GM12878 (cell line): ENCODE data around the gene OTUB2. TPM values are rescaled to one million over a fixed set of nuclear protein-coding genes. Genes with fewer than 3 reads are reported as not detected.

Experiments used
- ASH2L ChIP-seq: fragments of 300-600, 200-600 bp; sonication (generic); IDR thresholded peaks from 2 replicates; pipeline ENCODE4 v1.6.1; 2017; ENCODE audit warnings: low read depth, mild to moderate bottlenecking, borderline replicate concordance
- CUX1 ChIP-seq: IDR thresholded peaks from 2 replicates; pipeline ENCODE4 v1.6.1; 2012; ENCODE audit warnings: improper control_type of control experiment, low read depth, low read length; ENCODE audit not compliant: insufficient replicate concordance
- EED ChIP-seq: sonication (generic); IDR thresholded peaks from 2 replicates; pipeline ENCODE4 v1.6.1; 2016; ENCODE audit warnings: antibody characterized with exemption, low read depth
- ETV6 ChIP-seq, 2 experiments: fragments of 450-650 bp in 1 of 2; IDR thresholded peaks in 1 of 2; conservative IDR thresholded peaks in 1 of 2; 2 replicates each; pipeline ENCODE4 v1.6.1; 2014; ENCODE audit warnings: antibody characterized with exemption in 1 of 2, borderline replicate concordance in 1 of 2, low read depth in 1 of 2, mild to moderate bottlenecking in 1 of 2, moderate library complexity in 1 of 2
- IRF4 ChIP-seq: IDR thresholded peaks from 2 replicates; pipeline ENCODE4 v1.6.1; 2011; ENCODE audit warnings: low read depth, low read length
- LARP7 ChIP-seq: fragments of 450-650 bp; IDR thresholded peaks from 2 replicates; pipeline ENCODE4 v1.6.1; 2017; ENCODE audit warnings: mild to moderate bottlenecking
- MYB ChIP-seq: fragments of 150-350 bp; IDR thresholded peaks from 2 replicates; pipeline ENCODE4 v1.6.1; 2014; ENCODE audit warnings: mild to moderate bottlenecking, low read depth, low read length, borderline replicate concordance
- NBN ChIP-seq: fragments of 450-650 bp; IDR thresholded peaks from 2 replicates; pipeline ENCODE4 v1.6.1; 2016
- POLR2AphosphoS2 ChIP-seq: IDR thresholded peaks from 2 replicates; pipeline ENCODE4 v1.6.1; 2011; ENCODE audit warnings: low read depth, mild to moderate bottlenecking, low read length, improper control_type of control experiment, moderate library complexity
- SPI1 ChIP-seq: IDR thresholded peaks from 2 replicates; pipeline ENCODE4 v1.6.1; 2011; ENCODE audit warnings: low read depth, mild to moderate bottlenecking, low read length, moderate library complexity, borderline replicate concordance; ENCODE audit not compliant: insufficient read depth
- SREBF2 ChIP-seq: IDR thresholded peaks from 2 replicates; pipeline ENCODE4 v1.6.1; 2012; ENCODE audit warnings: mild to moderate bottlenecking, low read length
- TAF1 ChIP-seq: IDR thresholded peaks from 2 replicates; pipeline ENCODE4 v1.6.1; 2011; ENCODE audit warnings: mild to moderate bottlenecking, low read depth, low read length, borderline replicate concordance
- TARDBP ChIP-seq: IDR thresholded peaks from 2 replicates; pipeline ENCODE4 v1.6.1; 2016; ENCODE audit warnings: borderline replicate concordance
- ZBTB33 ChIP-seq: fragments of 450-650 bp; IDR thresholded peaks from 2 replicates; pipeline ENCODE4 v1.6.1; 2017; ENCODE audit warnings: mild to moderate bottlenecking
- polyA plus RNA-seq, 11 experiments: library from polyadenylated mRNA; depleted of rRNA in 4 of 11; unstranded in 6 of 11; stranded (reverse) in 5 of 11; fragments of >200 nt; fragmentation: Nextera tagmentation in 4 of 11; fragmentation: Illumina TruSeq in 1 of 11; extraction: Ambion mirVana in 4 of 11; extraction: Trizol in 1 of 11; gene quantifications; 1 replicate in 1 of 11; 2 replicates in 10 of 11; pipeline versions ENCODE4 v1.2.1 to v1.2.3, GENCODE V29; 2011 to 2016; ENCODE audit warnings: inconsistent platforms in 2 of 11, missing spikeins in 2 of 11, low read depth in 1 of 11
- total RNA-seq, 4 experiments: library from RNA; depleted of rRNA in 3 of 4; stranded (reverse); fragments of >200 nt in 3 of 4; fragmentation: Illumina TruSeq in 1 of 4; extraction: Trizol in 1 of 4; gene quantifications; 2 replicates each; pipeline versions ENCODE4 v1.2.1 to v1.2.3, GENCODE V29; 2013 to 2021
- TF ChIP-seq, protein P1 (sequence below): fragments of 150-350 bp; IDR thresholded peaks from 2 replicates; pipeline ENCODE4 v1.6.1; 2016; ENCODE audit warnings: low read depth, low read length
- TF ChIP-seq, protein P2 (sequence below): fragments of 450-650 bp; IDR thresholded peaks from 2 replicates; pipeline ENCODE4 v1.6.1; 2016; ENCODE audit warnings: mild to moderate bottlenecking
- TF ChIP-seq, protein P3 (sequence below): IDR thresholded peaks from 2 replicates; pipeline ENCODE4 v1.6.1; 2011; ENCODE audit warnings: low read depth, low read length, improper control_type of control experiment, borderline replicate concordance

OTUB2 gene
- total and polyA plus RNA-seq, 10 of the 15 experiments (the other 5 are each of a cell fraction or from before 2014, with no cell fraction given): 0.05 to 0.82 (median 0.43) TPM

DNA sequence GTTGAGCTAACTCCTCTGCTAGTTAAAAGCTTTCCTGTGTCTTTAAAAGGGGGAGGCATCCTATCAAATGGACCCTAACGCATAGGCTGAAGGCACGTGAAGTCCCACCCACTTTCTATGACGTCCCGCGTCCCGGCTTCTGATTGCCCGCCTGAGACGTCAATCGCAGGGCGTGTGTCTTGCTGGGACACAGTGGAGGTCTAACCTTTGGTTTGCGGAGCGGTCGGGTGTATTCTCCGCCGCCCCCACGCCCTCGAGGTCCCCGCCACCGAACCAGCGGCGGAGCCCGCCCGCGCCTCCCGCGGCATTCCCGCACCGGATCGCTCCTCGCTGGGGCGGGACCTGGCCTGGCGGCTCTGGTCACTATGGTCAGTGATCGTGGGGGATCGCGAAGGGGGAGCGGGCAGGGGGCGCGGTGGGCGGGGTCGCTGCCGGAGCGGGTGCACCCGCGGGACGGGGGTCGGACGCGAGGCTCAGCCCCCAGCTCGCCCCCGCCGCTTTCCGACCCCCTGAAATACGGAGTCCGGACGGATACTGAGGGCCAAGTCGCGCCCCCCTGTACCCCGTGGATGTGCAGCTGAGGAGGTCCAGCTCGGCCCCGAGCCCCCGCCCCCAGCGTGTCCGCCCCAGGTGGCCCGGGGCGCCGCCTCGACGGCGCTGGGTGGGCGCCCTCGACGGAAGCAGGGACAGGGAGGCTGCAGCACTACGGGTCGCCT, at the start of gene OTUB2 (continued):
- TF ChIP-seq, protein P1, sequence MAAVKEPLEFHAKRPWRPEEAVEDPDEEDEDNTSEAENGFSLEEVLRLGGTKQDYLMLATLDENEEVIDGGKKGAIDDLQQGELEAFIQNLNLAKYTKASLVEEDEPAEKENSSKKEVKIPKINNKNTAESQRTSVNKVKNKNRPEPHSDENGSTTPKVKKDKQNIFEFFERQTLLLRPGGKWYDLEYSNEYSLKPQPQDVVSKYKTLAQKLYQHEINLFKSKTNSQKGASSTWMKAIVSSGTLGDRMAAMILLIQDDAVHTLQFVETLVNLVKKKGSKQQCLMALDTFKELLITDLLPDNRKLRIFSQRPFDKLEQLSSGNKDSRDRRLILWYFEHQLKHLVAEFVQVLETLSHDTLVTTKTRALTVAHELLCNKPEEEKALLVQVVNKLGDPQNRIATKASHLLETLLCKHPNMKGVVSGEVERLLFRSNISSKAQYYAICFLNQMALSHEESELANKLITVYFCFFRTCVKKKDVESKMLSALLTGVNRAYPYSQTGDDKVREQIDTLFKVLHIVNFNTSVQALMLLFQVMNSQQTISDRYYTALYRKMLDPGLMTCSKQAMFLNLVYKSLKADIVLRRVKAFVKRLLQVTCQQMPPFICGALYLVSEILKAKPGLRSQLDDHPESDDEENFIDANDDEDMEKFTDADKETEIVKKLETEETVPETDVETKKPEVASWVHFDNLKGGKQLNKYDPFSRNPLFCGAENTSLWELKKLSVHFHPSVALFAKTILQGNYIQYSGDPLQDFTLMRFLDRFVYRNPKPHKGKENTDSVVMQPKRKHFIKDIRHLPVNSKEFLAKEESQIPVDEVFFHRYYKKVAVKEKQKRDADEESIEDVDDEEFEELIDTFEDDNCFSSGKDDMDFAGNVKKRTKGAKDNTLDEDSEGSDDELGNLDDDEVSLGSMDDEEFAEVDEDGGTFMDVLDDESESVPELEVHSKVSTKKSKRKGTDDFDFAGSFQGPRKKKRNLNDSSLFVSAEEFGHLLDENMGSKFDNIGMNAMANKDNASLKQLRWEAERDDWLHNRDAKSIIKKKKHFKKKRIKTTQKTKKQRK: peak; percentile 66
- TF ChIP-seq, protein P2, sequence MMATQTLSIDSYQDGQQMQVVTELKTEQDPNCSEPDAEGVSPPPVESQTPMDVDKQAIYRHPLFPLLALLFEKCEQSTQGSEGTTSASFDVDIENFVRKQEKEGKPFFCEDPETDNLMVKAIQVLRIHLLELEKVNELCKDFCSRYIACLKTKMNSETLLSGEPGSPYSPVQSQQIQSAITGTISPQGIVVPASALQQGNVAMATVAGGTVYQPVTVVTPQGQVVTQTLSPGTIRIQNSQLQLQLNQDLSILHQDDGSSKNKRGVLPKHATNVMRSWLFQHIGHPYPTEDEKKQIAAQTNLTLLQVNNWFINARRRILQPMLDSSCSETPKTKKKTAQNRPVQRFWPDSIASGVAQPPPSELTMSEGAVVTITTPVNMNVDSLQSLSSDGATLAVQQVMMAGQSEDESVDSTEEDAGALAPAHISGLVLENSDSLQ: peak; percentile 98
- no peak for TF ChIP-seq ASH2L
- TF ChIP-seq TAF1: no peak
- TF ChIP-seq ETV6 (conservative IDR thresholded peaks at IDR 0.05 in 1 of 2, IDR thresholded peaks at IDR 0.05 in 1 of 2; ENCODE audit: borderline replicate concordance in 1 of 2, low read depth in 1 of 2): no peak
- TF ChIP-seq SPI1: no peak
- TF ChIP-seq CUX1: no peak
- TF ChIP-seq EED: 0 out of 2 replicates have a peak, but pooled peaks have one; percentile 27
- no peak for TF ChIP-seq SREBF2
- no peak for TF ChIP-seq POLR2AphosphoS2
- TF ChIP-seq ZBTB33: no peak
- TF ChIP-seq NBN: peak; percentile 85
- TF ChIP-seq, protein P3, sequence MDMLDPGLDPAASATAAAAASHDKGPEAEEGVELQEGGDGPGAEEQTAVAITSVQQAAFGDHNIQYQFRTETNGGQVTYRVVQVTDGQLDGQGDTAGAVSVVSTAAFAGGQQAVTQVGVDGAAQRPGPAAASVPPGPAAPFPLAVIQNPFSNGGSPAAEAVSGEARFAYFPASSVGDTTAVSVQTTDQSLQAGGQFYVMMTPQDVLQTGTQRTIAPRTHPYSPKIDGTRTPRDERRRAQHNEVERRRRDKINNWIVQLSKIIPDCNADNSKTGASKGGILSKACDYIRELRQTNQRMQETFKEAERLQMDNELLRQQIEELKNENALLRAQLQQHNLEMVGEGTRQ: no peak; the same call in 1 of the 2 replicates
- TF ChIP-seq TARDBP: no peak
- TF ChIP-seq MYB: no peak
- TF ChIP-seq LARP7: no peak
- TF ChIP-seq IRF4: peak; percentile 51; the same call in 1 of the 2 replicates
